OCI-LY1 (cell line): ENCODE data around the gene ZC3H10.

Experiments used
- H2AFZ ChIP-seq: fragments of 200-600 bp; sonication (generic), shearing (Covaris generic); 2 replicates; pipeline ENCODE4 v1.6.0; 2014; ENCODE audit warnings: antibody characterized with exemption, mild to moderate bottlenecking, low read length
- H3F3A ChIP-seq: fragments of 200-600 bp; sonication (generic), shearing (Covaris generic); 2 replicates; pipeline ENCODE4 v1.6.0; 2014; ENCODE audit warnings: mild to moderate bottlenecking, antibody characterized with exemption, low read length, moderate library complexity; ENCODE audit not compliant: insufficient read depth
- H3K27ac ChIP-seq: fragments of 200-600 bp; sonication (generic); 2 replicates; pipeline ENCODE4 v1.5.1; 2014; ENCODE audit warnings: low read length, mixed run types, mild to moderate bottlenecking, low read depth; ENCODE audit not compliant: poor library complexity, severe bottlenecking
- H3K27me3 ChIP-seq: fragments of 200-600 bp; sonication (generic); 2 replicates; pipeline ENCODE4 v1.6.0; 2014; ENCODE audit warnings: antibody characterized with exemption, mild to moderate bottlenecking, low read length, moderate library complexity; ENCODE audit not compliant: insufficient read depth
- H3K36me3 ChIP-seq: fragments of 200-600 bp; sonication (generic); 2 replicates; pipeline ENCODE4 v1.6.1; 2014; ENCODE audit warnings: mild to moderate bottlenecking, antibody characterized with exemption, low read length, moderate library complexity, mixed read lengths; ENCODE audit not compliant: insufficient read depth
- H3K4me1 ChIP-seq: fragments of 200-600 bp; sonication (generic); 2 replicates; pipeline ENCODE4 v1.5.1; 2014; ENCODE audit warnings: mild to moderate bottlenecking, low read length, moderate library complexity; ENCODE audit not compliant: insufficient read depth, severe bottlenecking
- H3K4me2 ChIP-seq: fragments of 200-600 bp; sonication (generic), shearing (Covaris generic); 2 replicates; pipeline ENCODE4 v1.6.1; 2014; ENCODE audit warnings: low read length
- H3K4me3 ChIP-seq: fragments of 200-600 bp; sonication (generic); 2 replicates; pipeline ENCODE4 v1.5.1; 2014; ENCODE audit warnings: low read length, low read depth, mild to moderate bottlenecking, mixed read lengths; ENCODE audit not compliant: poor library complexity, severe bottlenecking
- H3K79me2 ChIP-seq: fragments of 200-600 bp; shearing (Covaris generic); 2 replicates; pipeline ENCODE4 v1.6.1; 2016; ENCODE audit warnings: mixed run types, low read length, mixed read lengths; ENCODE audit not compliant: insufficient read depth
- H3K9ac ChIP-seq: fragments of 200-600 bp; sonication (generic), shearing (Covaris generic); 2 replicates; pipeline ENCODE4 v1.6.1; 2014; ENCODE audit warnings: mild to moderate bottlenecking, low read length, mixed read lengths
- H3K9me2 ChIP-seq: fragments of 200-600 bp; sonication (generic), shearing (Covaris generic); 2 replicates; pipeline ENCODE4 v1.6.1; 2014; ENCODE audit warnings: low read depth, mild to moderate bottlenecking, low read length, mixed read lengths
- H3K9me3 ChIP-seq: fragments of 200-600 bp; shearing (Covaris generic); 2 replicates; pipeline ENCODE4 v1.6.1; 2014; ENCODE audit warnings: low read length, mixed read lengths
- H4K20me1 ChIP-seq: fragments of 200-600 bp; sonication (generic), shearing (Covaris generic); 2 replicates; pipeline ENCODE4 v1.6.0; 2016; ENCODE audit warnings: mild to moderate bottlenecking, low read length; ENCODE audit not compliant: insufficient read depth
- EZH2 ChIP-seq: fragments of 200-600 bp; sonication (generic), shearing (Covaris generic); IDR thresholded peaks from 2 replicates; pipeline ENCODE4 v1.8.0; 2017; ENCODE audit warnings: borderline replicate concordance, mixed run types, mild to moderate bottlenecking, antibody characterized with exemption, low read length, moderate library complexity, mixed read lengths
- TF ChIP-seq, protein P1 (sequence below): fragments of 200-600 bp; sonication (generic), shearing (Covaris generic); IDR thresholded peaks from 2 replicates; pipeline ENCODE4 v1.5.1; 2017; ENCODE audit warnings: mild to moderate bottlenecking, antibody characterized with exemption, low read length, moderate library complexity, mixed read lengths

The ZC3H10 gene

DNA sequence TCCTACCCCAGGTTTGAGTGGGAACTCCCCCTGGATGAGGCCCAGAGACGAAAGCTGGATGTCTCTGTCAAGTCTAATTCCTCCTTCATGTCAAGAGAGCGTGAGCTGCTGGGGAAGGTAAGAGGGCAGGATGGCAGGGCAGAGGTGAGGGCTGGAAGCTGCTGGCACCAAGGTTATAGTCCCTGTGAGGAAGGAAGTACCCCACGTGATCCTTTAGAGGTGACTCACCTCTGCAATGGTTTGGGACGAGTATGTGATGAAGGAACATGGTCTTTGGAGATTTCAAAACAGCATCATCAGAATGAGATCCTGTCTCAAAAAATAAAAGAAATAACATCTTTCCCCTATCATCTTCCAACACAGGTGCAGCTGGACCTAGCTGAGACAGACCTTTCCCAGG lies 25.2 kb downstream of the ZC3H10 start:
- no peak overlapping the region for H2AFZ ChIP-seq
- H3K9me2 ChIP-seq: no peaks in the 10 kb centered on the region
- no peaks in the 10 kb centered on the region for H3K4me1 ChIP-seq
- no peaks in the 10 kb centered on the region for H3K27me3 ChIP-seq
- no peaks in the 10 kb centered on the region for H3F3A ChIP-seq
- no peaks in the 10 kb centered on the region for H4K20me1 ChIP-seq
- H3K27ac ChIP-seq: no peak overlapping the region
- H3K36me3 ChIP-seq: peaks cover 66% of the 10 kb centered on the region
- H3K4me2 ChIP-seq: no peak overlapping the region
- H3K9ac ChIP-seq: no peak overlapping the region
- H3K9me3 ChIP-seq: no peaks in the 10 kb centered on the region
- H3K79me2 ChIP-seq: no peaks in the 10 kb centered on the region
- no peak overlapping the region for H3K4me3 ChIP-seq
- TF ChIP-seq, protein P1, sequence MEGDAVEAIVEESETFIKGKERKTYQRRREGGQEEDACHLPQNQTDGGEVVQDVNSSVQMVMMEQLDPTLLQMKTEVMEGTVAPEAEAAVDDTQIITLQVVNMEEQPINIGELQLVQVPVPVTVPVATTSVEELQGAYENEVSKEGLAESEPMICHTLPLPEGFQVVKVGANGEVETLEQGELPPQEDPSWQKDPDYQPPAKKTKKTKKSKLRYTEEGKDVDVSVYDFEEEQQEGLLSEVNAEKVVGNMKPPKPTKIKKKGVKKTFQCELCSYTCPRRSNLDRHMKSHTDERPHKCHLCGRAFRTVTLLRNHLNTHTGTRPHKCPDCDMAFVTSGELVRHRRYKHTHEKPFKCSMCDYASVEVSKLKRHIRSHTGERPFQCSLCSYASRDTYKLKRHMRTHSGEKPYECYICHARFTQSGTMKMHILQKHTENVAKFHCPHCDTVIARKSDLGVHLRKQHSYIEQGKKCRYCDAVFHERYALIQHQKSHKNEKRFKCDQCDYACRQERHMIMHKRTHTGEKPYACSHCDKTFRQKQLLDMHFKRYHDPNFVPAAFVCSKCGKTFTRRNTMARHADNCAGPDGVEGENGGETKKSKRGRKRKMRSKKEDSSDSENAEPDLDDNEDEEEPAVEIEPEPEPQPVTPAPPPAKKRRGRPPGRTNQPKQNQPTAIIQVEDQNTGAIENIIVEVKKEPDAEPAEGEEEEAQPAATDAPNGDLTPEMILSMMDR: no peak
- TF ChIP-seq EZH2: no peak

DNA sequence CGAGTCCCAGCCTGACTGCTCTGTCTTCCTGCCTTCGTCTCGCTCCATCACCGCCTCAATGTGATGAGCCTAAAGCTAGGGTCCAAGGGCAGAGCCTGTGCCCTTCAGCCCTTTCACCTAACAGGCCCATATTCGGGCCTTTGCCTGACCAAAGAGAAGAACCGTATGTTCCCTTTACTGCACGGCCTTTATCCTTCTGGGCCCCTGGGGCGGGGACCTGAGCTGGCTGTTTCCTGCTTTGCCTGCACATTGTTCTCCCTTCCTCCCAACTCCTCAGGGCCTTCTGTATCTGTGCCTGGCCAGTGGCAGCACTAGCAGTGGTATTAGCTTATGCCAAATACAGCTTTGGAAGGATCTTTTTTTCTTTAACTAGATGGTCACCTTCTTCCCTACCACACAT lies 25.8 kb downstream of the ZC3H10 start:
- Histone ChIP-seq H3K27me3 (no peaks in the 10 kb centered on the region), H3K36me3 (peaks cover 59% of the 10 kb centered on the region), H3K9me3 (no peaks in the 10 kb centered on the region), H3K9ac (no peak overlapping the region), H3K4me3 (no peak overlapping the region), H2AFZ (no peak overlapping the region), H3K4me1 (no peaks in the 10 kb centered on the region), H3K4me2 (no peak overlapping the region), H4K20me1 (no peaks in the 10 kb centered on the region), H3K79me2 (no peaks in the 10 kb centered on the region), H3K9me2 (no peaks in the 10 kb centered on the region), H3K27ac (no peak overlapping the region), H3F3A (no peaks in the 10 kb centered on the region)
- TF ChIP-seq, protein P1: no peak
- TF ChIP-seq EZH2: no peak

DNA sequence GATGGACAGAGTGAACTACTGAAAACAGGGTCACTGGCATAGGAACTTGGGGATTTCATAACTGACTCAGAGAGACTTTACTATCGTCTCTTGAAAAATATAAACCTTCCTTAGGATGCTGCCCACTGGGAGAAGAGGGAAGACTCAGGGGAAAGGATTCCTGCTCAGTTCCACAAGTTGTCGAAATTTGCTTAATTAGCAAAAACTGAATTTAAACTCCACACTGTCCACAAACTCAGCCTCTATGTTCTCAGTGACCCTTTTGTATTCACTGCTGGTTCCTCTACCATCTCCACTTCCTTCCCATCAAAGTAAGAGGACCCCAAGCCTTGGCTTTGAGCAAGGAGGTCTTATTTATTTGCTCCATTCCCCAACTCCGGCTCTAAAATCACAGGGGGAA lies 27.2 kb downstream of the ZC3H10 start:
- Histone ChIP-seq H3K27ac (no peak overlapping the region), H3K4me2 (no peak overlapping the region), H3K79me2 (no peaks in the 10 kb centered on the region), H3K9me2 (no peaks in the 10 kb centered on the region), H3F3A (no peaks in the 10 kb centered on the region), H3K4me3 (no peak overlapping the region), H2AFZ (no peak overlapping the region), H3K9ac (no peak overlapping the region), H4K20me1 (no peaks in the 10 kb centered on the region), H3K36me3 (peaks cover 48% of the 10 kb centered on the region), H3K27me3 (no peaks in the 10 kb centered on the region), H3K4me1 (no peaks in the 10 kb centered on the region), H3K9me3 (no peaks in the 10 kb centered on the region)
- TF ChIP-seq, protein P1: no peak
- no peak for TF ChIP-seq EZH2
